HCT116 (cell line): ENCODE measurements around the gene XRCC3. TPM values are rescaled to one million over a fixed set of nuclear protein-coding genes. Genes with fewer than 3 reads are reported as not detected.

ENCODE experiments used
- ATAC-seq: fragments of 200-7000 bp; cut with Tn5 transposase; 2 replicates; pipeline ENCODE4 v1.9.1; 2020; ENCODE audit warnings: mild to moderate bottlenecking, moderate library complexity
- BruUV-seq: library from RNA; stranded (reverse); fragments of 400-500 nt; replicated peaks from 2 replicates; lab custom pipeline; 2021; lab: Mats Ljungman, UMichigan
- CTCF ChIA-PET: fragments of 300-600 bp; sonication (Branson Sonifier 250); formaldehyde crosslinking; loops from one replicate; lab custom pipeline; 2021; ENCODE audit warnings: antibody characterized with exemption; lab: Charles Lee
- POLR2A ChIA-PET: fragments of 300-600, 350-600 bp; sonication (Branson Sonifier 250); formaldehyde crosslinking; loops from one replicate; lab custom pipeline; 2021; ENCODE audit warnings: antibody characterized with exemption; lab: Charles Lee
- RAD21 ChIA-PET, 2 experiments: fragments of 300-600 bp; sonication (Branson Sonifier 250); formaldehyde crosslinking; loops; one replicate each; lab custom pipeline; 2023; ENCODE audit warnings: low total read pairs in 2 of 2; ENCODE audit not compliant: uncharacterized antibody in 2 of 2, unreplicated experiment in 2 of 2, low non-redundant PET in 1 of 2; lab: Charles Lee
- DNase-seq: peaks from one replicate; pipeline ENCODE4 v3.0.0-alpha.2; 2010; ENCODE audit warnings: low read depth, low spot score
- H2AFZ ChIP-seq: fragments of 200-600 bp; shearing (Covaris generic), sonication (generic); 2 replicates; pipeline ENCODE4 v1.6.1; 2017; ENCODE audit warnings: low read depth, mixed run types, mixed read lengths, antibody characterized with exemption, low read length; ENCODE audit not compliant: poor library complexity, severe bottlenecking
- H3K27ac ChIP-seq: 2 replicates; pipeline ENCODE4 v1.5.1; 2012; ENCODE audit warnings: low read depth, low read length
- H3K27me3 ChIP-seq: fragments of 200-600 bp; sonication (generic); 2 replicates; pipeline ENCODE4 v1.6.1; 2016; ENCODE audit warnings: mixed run types, low read length, mixed read lengths; ENCODE audit not compliant: insufficient read depth
- H3K36me3 ChIP-seq, 2 experiments: fragments of 200-500 bp in 1 of 2; fragments of 200-600 bp in 1 of 2; sonication (Bioruptor generic) in 1 of 2; sonication (generic) in 1 of 2; 2 replicates each; pipeline versions ENCODE4 v1.5.1 to v1.6.1; 2014 to 2016; ENCODE audit warnings: low read length in 2 of 2, inconsistent platforms in 1 of 2, mixed read lengths in 1 of 2, mixed run types in 1 of 2; ENCODE audit not compliant: insufficient read depth in 2 of 2, control insufficient read depth in 1 of 2
- H3K4me1 ChIP-seq, 2 experiments: fragments of 200-600 bp in 1 of 2; sonication (generic) in 1 of 2; 2 replicates each; pipeline versions ENCODE4 v1.5.1 to v1.6.1; 2012 to 2017; ENCODE audit warnings: low read length in 2 of 2, inconsistent platforms in 1 of 2, mild to moderate bottlenecking in 1 of 2, mixed read lengths in 1 of 2, mixed run types in 1 of 2, moderate library complexity in 1 of 2; ENCODE audit not compliant: insufficient read depth in 2 of 2, control insufficient read depth in 1 of 2
- H3K4me2 ChIP-seq: fragments of 200-600 bp; sonication (generic); 2 replicates; pipeline ENCODE4 v1.6.1; 2017; ENCODE audit warnings: mixed run types, low read length, mixed read lengths
- H3K4me3 ChIP-seq, 2 experiments: fragments of 200-600 bp in 1 of 2; sonication (generic) in 1 of 2; replicated peaks in 1 of 2; 2 replicates each; pipeline ENCODE4 v1.5.1; 2011 to 2016; ENCODE audit warnings: low read length in 2 of 2, control low read depth in 1 of 2, low read depth in 1 of 2, mild to moderate bottlenecking in 1 of 2, mixed read lengths in 1 of 2, mixed run types in 1 of 2
- H3K79me2 ChIP-seq: fragments of 200-600 bp; sonication (generic); 2 replicates; pipeline ENCODE4 v1.6.1; 2017; ENCODE audit warnings: mild to moderate bottlenecking, mixed run types, low read length, moderate library complexity, mixed read lengths; ENCODE audit not compliant: insufficient read depth
- H3K9ac ChIP-seq: fragments of 200-600 bp; sonication (generic); 2 replicates; pipeline ENCODE4 v1.6.1; 2016; ENCODE audit warnings: low read length, mixed read lengths
- H3K9me2 ChIP-seq: fragments of 200-600 bp; sonication (generic), shearing (Covaris generic); 2 replicates; pipeline ENCODE4 v1.6.1; 2017; ENCODE audit warnings: mixed run types, mild to moderate bottlenecking, moderate library complexity; ENCODE audit not compliant: insufficient read depth
- H3K9me3 ChIP-seq, 2 experiments: fragments of 200-500 bp in 1 of 2; fragments of 200-600 bp in 1 of 2; sonication (Bioruptor generic) in 1 of 2; sonication (generic) in 1 of 2; 2 replicates each; pipeline ENCODE4 v1.6.1; 2014 to 2017; ENCODE audit warnings: low read length in 2 of 2, mixed read lengths in 2 of 2, inconsistent platforms in 1 of 2, low read depth in 1 of 2, mild to moderate bottlenecking in 1 of 2, mixed run types in 1 of 2, moderate library complexity in 1 of 2; ENCODE audit not compliant: control insufficient read depth in 1 of 2, insufficient read depth in 1 of 2
- H4K20me1 ChIP-seq: fragments of 200-600 bp; sonication (generic), shearing (Covaris generic); 2 replicates; pipeline ENCODE4 v1.6.1; 2017; ENCODE audit warnings: mixed run types, mild to moderate bottlenecking, moderate library complexity; ENCODE audit not compliant: insufficient read depth
- CEBPB ChIP-seq: IDR thresholded peaks from 2 replicates; pipeline ENCODE4 v1.6.1; 2012; ENCODE audit warnings: low read depth
- CTCF ChIP-seq, 3 experiments: fragments of 200-600 bp in 1 of 3; sonication (generic) in 1 of 3; IDR thresholded peaks in 2 of 3; conservative IDR thresholded peaks in 1 of 3; 2 replicates each; pipeline ENCODE4 v1.5.1; 2012 to 2017; ENCODE audit warnings: low read depth in 2 of 3, low read length in 2 of 3, antibody characterized with exemption in 1 of 3, borderline replicate concordance in 1 of 3, control low read depth in 1 of 3, mild to moderate bottlenecking in 1 of 3, mixed read lengths in 1 of 3, mixed run types in 1 of 3, moderate library complexity in 1 of 3; ENCODE audit not compliant: insufficient read depth in 1 of 3
- EZH2 ChIP-seq: fragments of 200-600 bp; sonication (generic); IDR thresholded peaks from 2 replicates; pipeline ENCODE4 v1.6.1; 2017; ENCODE audit warnings: antibody characterized with exemption, mixed run types
- EZH2phosphoT487 ChIP-seq: fragments of 200-600 bp; IDR thresholded peaks from 2 replicates; pipeline ENCODE4 v1.6.1; 2018; ENCODE audit warnings: antibody characterized with exemption, borderline replicate concordance
- FOSL1 ChIP-seq: IDR thresholded peaks from 2 replicates; pipeline ENCODE4 v1.6.1; 2012; ENCODE audit warnings: low read depth
- MAX ChIP-seq: IDR thresholded peaks from 2 replicates; pipeline ENCODE4 v1.6.1; 2012
- SIN3A ChIP-seq: IDR thresholded peaks from 2 replicates; pipeline ENCODE4 v1.6.1; 2012; ENCODE audit warnings: low read depth
- ZNF274 ChIP-seq: fragments of 200-500 bp; sonication (Bioruptor generic); IDR thresholded peaks from 2 replicates; pipeline ENCODE4 v1.6.1; 2014; ENCODE audit warnings: mild to moderate bottlenecking, low read depth, low read length, inconsistent platforms
- intact Hi-C: fragments of 100-400 bp; cut with micrococcal nuclease; formaldehyde crosslinking; loops from 2 replicates; pipeline ENCODE4 v1.10.0; 2022
- total RNA-seq: library from RNA; stranded (reverse); gene quantifications from one replicate; pipeline ENCODE4 v1.2.1, GENCODE V29; 2021; ENCODE audit not compliant: unreplicated experiment

Gene XRCC3
- total RNA-seq, 1 experiment from 2014 or later: 48.7 TPM

- DNase-seq (no peak), ATAC-seq (no peak)
- H3K4me1 ChIP-seq: no peaks in the 10 kb centered on the region
- no peak overlapping the region for H2AFZ ChIP-seq
- H3K9me2 ChIP-seq: no peaks in the 10 kb centered on the region
- intact Hi-C loops: no loop called here
- H3K79me2 ChIP-seq: peaks cover 64% of the 10 kb centered on the region
- H3K4me3 ChIP-seq: no peak overlapping the region
- no peaks in the 10 kb centered on the region for H3K27me3 ChIP-seq
- H3K9me3 ChIP-seq: no peaks in the 10 kb centered on the region
- H3K27ac ChIP-seq: no peak overlapping the region
- POLR2A ChIA-PET: interaction anchor here (0.7 kb wide), 1 partner anchor 14 kb away, joined by 4 read pairs; no protein-coding TSS in a partner anchor
- RAD21 ChIA-PET: no interaction called here
- no TSS peak for BruUV-seq
- TF ChIP-seq EZH2 (no peak), CEBPB (no peak), MAX (no peak)
- no peaks in the 10 kb centered on the region; the same call in 1 of the 2 replicates for H4K20me1 ChIP-seq
- H3K9ac ChIP-seq: no peak overlapping the region
- CTCF ChIA-PET: no interaction called here
- peaks cover 35 to 50% of the 10 kb centered on the region in 2 experiments for H3K36me3 ChIP-seq
- H3K4me2 ChIP-seq: no peak overlapping the region
Observed at GRCh38 chr14:103657471-103657870, 57.8 kb downstream of the XRCC3 start.

GRCh38 chr14:103656756-103657133, 58.5 kb downstream of the XRCC3 start:
- no peaks in the 10 kb centered on the region for H3K9me2 ChIP-seq
- H3K9ac ChIP-seq: no peak overlapping the region
- intact Hi-C loops: no loop called here
- peaks cover 30 to 47% of the 10 kb centered on the region in 2 experiments for H3K36me3 ChIP-seq
- no peak overlapping the region for H3K4me3 ChIP-seq
- ChIA-PET RAD21 (no interaction called here), CTCF (no interaction called here), POLR2A (no interaction called here)
- no peaks in the 10 kb centered on the region for H3K27me3 ChIP-seq
- TF ChIP-seq EZH2phosphoT487: no peak
- TF ChIP-seq FOSL1: no peak
- no peak for TF ChIP-seq EZH2
- TF ChIP-seq SIN3A: no peak
- TF ChIP-seq ZNF274: no peak
- TF ChIP-seq CTCF (IDR thresholded peaks at IDR 0.05 in 2 of 3, conservative IDR thresholded peaks at IDR 0.05 in 1 of 3; ENCODE audit: borderline replicate concordance in 1 of 3, insufficient read depth in 1 of 3, low read depth in 2 of 3, low read length in 2 of 3): no peak
- H4K20me1 ChIP-seq: no peaks in the 10 kb centered on the region; the same call in 1 of the 2 replicates
- no TSS peak for BruUV-seq
- peaks cover 71% of the 10 kb centered on the region for H3K79me2 ChIP-seq
- no peaks in the 10 kb centered on the region for H3K9me3 ChIP-seq
- H3K4me2 ChIP-seq: no peak overlapping the region
- no peak overlapping the region for H2AFZ ChIP-seq
- no peak overlapping the region for H3K27ac ChIP-seq
- no peak for DNase-seq
- H3K4me1 ChIP-seq: no peaks in the 10 kb centered on the region
- ATAC-seq: no peak
